Breast epithelium (tissue), 3 donors: ENCODE results near the gene AFF3.

ENCODE experiments used
- CTCF ChIP-seq, 3 donors: fragments of 450-650 bp; IDR thresholded peaks; one replicate each; pipeline ENCODE4 v1.5.1; 2016 to 2017; ENCODE audit warnings: antibody characterized with exemption in 3 of 3, mild to moderate bottlenecking in 3 of 3, moderate library complexity in 3 of 3
- POLR2A ChIP-seq: fragments of 450-650 bp; IDR thresholded peaks from one replicate; pipeline ENCODE4 v1.6.1; 2016; ENCODE audit warnings: antibody characterized with exemption, mild to moderate bottlenecking, moderate library complexity

- TF ChIP-seq CTCF (IDR thresholded peaks at IDR 0.05) (no peak), POLR2A (no peak)
These were observed 449.6 kb downstream of the AFF3 start for GRCh38 chr2:99692785-99693184.
